GM12878 (cell line): ENCODE measurements around the gene ZNF302.

Source experiments
- MXI1 ChIP-seq: fragments of 150-350 bp; IDR thresholded peaks from 2 replicates; pipeline ENCODE4 v1.6.1; 2011; ENCODE audit warnings: low read depth, mild to moderate bottlenecking, inconsistent platforms, low read length, improper control_type of control experiment
- SIX5 ChIP-seq: IDR thresholded peaks from 2 replicates; pipeline ENCODE4 v1.6.1; 2011; ENCODE audit warnings: mild to moderate bottlenecking, low read depth, low read length, moderate library complexity; ENCODE audit not compliant: severe bottlenecking
- TF ChIP-seq, protein P1 (sequence below), 3 experiments: IDR thresholded peaks in 2 of 3; conservative IDR thresholded peaks in 1 of 3; 2 replicates each; pipeline ENCODE4 v1.5.1; 2011; ENCODE audit warnings: low read depth in 3 of 3, low read length in 3 of 3, mild to moderate bottlenecking in 3 of 3, control low read depth in 2 of 3, moderate library complexity in 2 of 3, inconsistent platforms in 1 of 3, mixed read lengths in 1 of 3; ENCODE audit not compliant: control insufficient read depth in 2 of 3, insufficient read depth in 1 of 3; ENCODE audit errors: extremely low read depth in 1 of 3

- TF ChIP-seq SIX5 (no peak), MXI1 (no peak)
- TF ChIP-seq, protein P1, sequence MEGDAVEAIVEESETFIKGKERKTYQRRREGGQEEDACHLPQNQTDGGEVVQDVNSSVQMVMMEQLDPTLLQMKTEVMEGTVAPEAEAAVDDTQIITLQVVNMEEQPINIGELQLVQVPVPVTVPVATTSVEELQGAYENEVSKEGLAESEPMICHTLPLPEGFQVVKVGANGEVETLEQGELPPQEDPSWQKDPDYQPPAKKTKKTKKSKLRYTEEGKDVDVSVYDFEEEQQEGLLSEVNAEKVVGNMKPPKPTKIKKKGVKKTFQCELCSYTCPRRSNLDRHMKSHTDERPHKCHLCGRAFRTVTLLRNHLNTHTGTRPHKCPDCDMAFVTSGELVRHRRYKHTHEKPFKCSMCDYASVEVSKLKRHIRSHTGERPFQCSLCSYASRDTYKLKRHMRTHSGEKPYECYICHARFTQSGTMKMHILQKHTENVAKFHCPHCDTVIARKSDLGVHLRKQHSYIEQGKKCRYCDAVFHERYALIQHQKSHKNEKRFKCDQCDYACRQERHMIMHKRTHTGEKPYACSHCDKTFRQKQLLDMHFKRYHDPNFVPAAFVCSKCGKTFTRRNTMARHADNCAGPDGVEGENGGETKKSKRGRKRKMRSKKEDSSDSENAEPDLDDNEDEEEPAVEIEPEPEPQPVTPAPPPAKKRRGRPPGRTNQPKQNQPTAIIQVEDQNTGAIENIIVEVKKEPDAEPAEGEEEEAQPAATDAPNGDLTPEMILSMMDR (IDR thresholded peaks at IDR 0.05 in 2 of 3, conservative IDR thresholded peaks at IDR 0.05 in 1 of 3; ENCODE audit: control insufficient read depth in 2 of 3, extremely low read depth in 1 of 3, insufficient read depth in 1 of 3, low read depth in 3 of 3, low read length in 3 of 3): no peak
These were observed 44.9 kb downstream of the ZNF302 start for GRCh38 chr19:34722353-34722752.
